SJSA1 (cell line): ENCODE measurements around the gene MYL9. TPM values are rescaled to one million over a fixed set of nuclear protein-coding genes. Genes with fewer than 3 reads are reported as not detected.

Source experiments
- DNase-seq, 2 experiments: peaks; one replicate each; pipeline ENCODE4 v3.0.0-alpha.2; 2015 to 2020; ENCODE audit warnings: low spot score in 2 of 2, low read depth in 1 of 2
- H3K27ac ChIP-seq: fragments of 250-450 bp; sonication (Bioruptor Pico); 2 replicates; pipeline ENCODE4 v1.5.1; 2020; ENCODE audit warnings: mild to moderate bottlenecking, moderate library complexity
- H3K27me3 ChIP-seq: fragments of 250-450 bp; sonication (Bioruptor Pico); replicated peaks from 2 replicates; pipeline ENCODE4 v1.5.1; 2020; ENCODE audit warnings: mild to moderate bottlenecking, moderate library complexity
- H3K36me3 ChIP-seq: fragments of 250-450 bp; sonication (Bioruptor Pico); 2 replicates; pipeline ENCODE4 v1.5.1; 2020; ENCODE audit warnings: mild to moderate bottlenecking
- H3K4me1 ChIP-seq: fragments of 250-450 bp; sonication (Bioruptor Pico); replicated peaks from 2 replicates; pipeline ENCODE4 v1.6.1; 2021; ENCODE audit warnings: mild to moderate bottlenecking
- H3K4me3 ChIP-seq: fragments of 250-450 bp; sonication (Bioruptor Pico); 2 replicates; pipeline ENCODE4 v1.5.1; 2020; ENCODE audit warnings: mild to moderate bottlenecking
- H3K9me3 ChIP-seq: fragments of 250-450 bp; sonication (Bioruptor Pico); replicated peaks from 2 replicates; pipeline ENCODE4 v1.5.1; 2020; ENCODE audit warnings: mild to moderate bottlenecking
- total RNA-seq: library from RNA; depleted of rRNA; stranded (reverse); fragments of >200 nt; shearing (Covaris generic); gene quantifications from 2 replicates; pipeline ENCODE4 v1.2.3, GENCODE V29; 2014; rRNA removed

Gene MYL9
- total RNA-seq, 1 experiment from 2014 or later, result 260 TPM

GRCh38 chr20:36591854-36592641, 50.7 kb downstream of the MYL9 start:
- no peaks in the 10 kb centered on the region; the same call in 1 of the 2 replicates for H3K9me3 ChIP-seq

GRCh38 chr20:36593347-36593929, 52.1 kb downstream of the MYL9 start:
- no peak for DNase-seq
- H3K36me3 ChIP-seq, result peaks cover 13% of the 10 kb centered on the region
- no peak overlapping the region for H3K27ac ChIP-seq
- peaks cover 2% of the 10 kb centered on the region for H3K4me1 ChIP-seq
- no peak overlapping the region for H3K4me3 ChIP-seq
- H3K9me3 ChIP-seq, result no peaks in the 10 kb centered on the region; the same call in 1 of the 2 replicates
- H3K27me3 ChIP-seq, result no peaks in the 10 kb centered on the region

More at GRCh38 chr20:36591854-36592641, 50.7 kb downstream of the MYL9 start:
- no peaks in the 10 kb centered on the region for H3K27me3 ChIP-seq
- H3K27ac ChIP-seq, result no peak overlapping the region
- no peaks in the 10 kb centered on the region for H3K4me1 ChIP-seq
- no peak for DNase-seq
- no peak overlapping the region for H3K4me3 ChIP-seq
- H3K36me3 ChIP-seq, result peaks cover 13% of the 10 kb centered on the region

DNA sequence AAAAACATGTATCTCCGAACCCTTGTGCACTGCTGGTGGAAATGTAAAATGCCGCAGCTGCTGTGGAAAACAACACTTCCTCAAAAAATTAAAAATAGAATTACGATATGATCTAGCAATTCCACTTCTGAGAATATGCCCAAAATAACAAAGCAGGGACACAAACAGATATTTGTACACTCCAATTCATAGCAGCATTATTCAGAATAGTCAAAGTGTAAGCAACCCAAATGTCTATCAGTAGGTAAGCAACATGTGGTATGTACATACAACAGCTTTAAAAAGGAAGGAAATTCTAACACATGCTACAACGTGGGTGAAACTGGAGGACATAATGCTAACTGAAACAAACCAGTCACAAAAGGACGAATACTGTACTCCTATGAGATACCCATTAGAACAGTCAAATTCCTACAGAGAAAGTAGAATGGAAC, 58.6 kb downstream of the MYL9 start:
- Histone ChIP-seq H3K36me3 (no peaks in the 10 kb centered on the region), H3K4me1 (peaks cover 11% of the 10 kb centered on the region), H3K9me3 (no peaks in the 10 kb centered on the region), H3K27me3 (no peaks in the 10 kb centered on the region), H3K4me3 (no peak overlapping the region), H3K27ac (no peak overlapping the region)
- DNase-seq, result no peak

Other genes starting within 250 kb of the MYL9 start
- gene DLGAP4, start 235.2 kb upstream of the MYL9 start, total RNA-seq, result 19.2 and 59.5 TPM in 2 replicates
- gene TGIF2, start 32.1 kb downstream of the MYL9 start, total RNA-seq, result 7.5 and 13.8 TPM in 2 replicates
- 122 and 154 TPM in 2 replicates for gene RAB5IF, start 64.3 kb downstream of the MYL9 start, total RNA-seq
- not detected in 2 replicates for gene SLA2, start 104.7 kb downstream of the MYL9 start, total RNA-seq
- gene NDRG3, start 204.6 kb downstream of the MYL9 start, total RNA-seq, result 19.0 and 29.1 TPM in 2 replicates
- gene DSN1, start 232.2 kb downstream of the MYL9 start, total RNA-seq, result 34.1 and 34.7 TPM in 2 replicates